Lower lobe of right lung (tissue), 2 donors: Measurements from ENCODE around the gene MXD3. TPM values are rescaled to one million over a fixed set of nuclear protein-coding genes. Genes with fewer than 3 reads are reported as not detected.

Experiments
- ATAC-seq, 2 donors: fragments of 200-7000 bp; cut with Tn5 transposase; one replicate each; pipeline ENCODE4 v1.9.1; 2020 to 2022; ENCODE audit warnings: mild to moderate bottlenecking in 2 of 2, moderate library complexity in 2 of 2
- DNase-seq: peaks from one replicate; pipeline ENCODE4 v3.0.0-alpha.2; 2020
- H3K27ac ChIP-seq: fragments of 200-600 bp; one replicate; pipeline ENCODE4 v1.8.0; 2022
- H3K27me3 ChIP-seq: fragments of 200-600 bp; one replicate; pipeline ENCODE4 v1.8.0; 2022; ENCODE audit warnings: low read depth
- H3K36me3 ChIP-seq: fragments of 200-600 bp; one replicate; pipeline ENCODE4 v1.8.0; 2022; ENCODE audit warnings: mild to moderate bottlenecking
- H3K4me1 ChIP-seq: fragments of 200-600 bp; one replicate; pipeline ENCODE4 v1.8.0; 2022
- H3K4me3 ChIP-seq: fragments of 200-600 bp; one replicate; pipeline ENCODE4 v1.8.0; 2022; ENCODE audit warnings: mild to moderate bottlenecking
- H3K9me3 ChIP-seq: fragments of 200-600 bp; one replicate; pipeline ENCODE4 v1.8.0; 2022
- intact Hi-C: fragments of 100-400 bp; cut with DNase I; formaldehyde crosslinking; loops from one replicate; pipeline ENCODE4 v1.11.0; 2022
- total RNA-seq: library from RNA; stranded (reverse); fragmentation: NEBNext Ultra II Directional; extraction: Animal tissue kit (Norgen Biotek cat#: 25700); gene quantifications from one replicate; pipeline ENCODE4 v1.2.1, GENCODE V29; 2021
- TF ChIP-seq, protein P1 (sequence below): fragments of 200-600 bp; IDR thresholded peaks from one replicate; pipeline ENCODE4 v1.8.0; 2022; ENCODE audit warnings: antibody characterized with exemption, mild to moderate bottlenecking
- donor health status: DM: no; HTN: yes; CAD: no; lungs with severe emphysema.

Gene MXD3
- total RNA-seq, 1 donor from 2014 or later, result 10.8 TPM

DNA sequence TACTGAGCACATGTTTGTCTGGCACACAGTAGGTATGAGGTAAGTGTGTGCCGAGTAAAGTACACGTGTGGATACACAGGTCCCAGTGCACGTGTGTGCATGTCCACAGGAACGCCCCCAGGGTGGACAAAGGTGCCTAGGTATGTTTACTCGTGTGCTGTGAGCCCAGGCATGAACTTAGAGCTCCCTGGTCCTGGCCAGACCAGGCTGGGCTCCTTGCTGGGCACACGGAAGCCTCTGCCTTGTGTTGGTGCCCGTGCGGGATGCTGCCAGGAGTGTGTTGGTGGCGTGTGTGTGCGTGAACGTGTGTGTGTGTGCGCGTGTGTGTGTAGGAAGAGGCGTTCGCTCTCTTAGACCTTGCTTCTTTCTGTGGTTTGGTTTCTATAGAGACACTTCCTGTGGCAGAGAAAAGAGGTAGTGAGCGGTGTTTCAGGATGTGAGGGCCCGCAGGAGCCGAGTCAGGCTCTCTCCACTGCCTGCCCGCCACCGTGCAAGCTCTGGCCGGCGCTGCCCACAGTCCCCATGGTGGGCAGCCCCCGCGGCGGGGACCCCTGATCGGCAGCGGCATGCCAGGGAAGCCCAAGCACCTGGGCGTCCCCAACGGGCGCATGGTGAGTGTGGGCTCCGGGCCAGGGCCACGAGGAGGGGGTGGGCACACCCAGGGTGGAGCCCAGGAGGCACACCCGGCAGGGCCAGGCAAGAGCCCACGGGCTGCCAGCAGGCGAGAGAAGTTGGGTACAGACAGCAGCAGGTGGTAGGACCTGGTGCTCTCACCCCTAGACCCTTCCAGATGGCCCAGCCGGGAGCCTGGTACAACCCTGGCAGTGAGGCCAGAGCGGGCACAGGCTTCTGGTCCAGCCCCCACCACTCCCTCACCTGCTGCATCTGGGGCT is 46.0 kb upstream of the MXD3 start, which contains the start of gene RGS14:
RGS14 (plus strand) TSS at position 466 of the 893 bp plus-strand sequence; CDS start at position 567, 101 bp downstream.
- DNase-seq (peak; percentile 77), ATAC-seq (peak; percentile 77 to 86)
- intact Hi-C loops, result no loop called here
- H3K4me1 ChIP-seq, result peaks cover 41% of the 10 kb centered on the region
- H3K36me3 ChIP-seq, result no peaks in the 10 kb centered on the region
- no peaks in the 10 kb centered on the region for H3K9me3 ChIP-seq
- H3K4me3 ChIP-seq, result peak within 1 kb of the TSS; percentile 62
- TF ChIP-seq, protein P1, sequence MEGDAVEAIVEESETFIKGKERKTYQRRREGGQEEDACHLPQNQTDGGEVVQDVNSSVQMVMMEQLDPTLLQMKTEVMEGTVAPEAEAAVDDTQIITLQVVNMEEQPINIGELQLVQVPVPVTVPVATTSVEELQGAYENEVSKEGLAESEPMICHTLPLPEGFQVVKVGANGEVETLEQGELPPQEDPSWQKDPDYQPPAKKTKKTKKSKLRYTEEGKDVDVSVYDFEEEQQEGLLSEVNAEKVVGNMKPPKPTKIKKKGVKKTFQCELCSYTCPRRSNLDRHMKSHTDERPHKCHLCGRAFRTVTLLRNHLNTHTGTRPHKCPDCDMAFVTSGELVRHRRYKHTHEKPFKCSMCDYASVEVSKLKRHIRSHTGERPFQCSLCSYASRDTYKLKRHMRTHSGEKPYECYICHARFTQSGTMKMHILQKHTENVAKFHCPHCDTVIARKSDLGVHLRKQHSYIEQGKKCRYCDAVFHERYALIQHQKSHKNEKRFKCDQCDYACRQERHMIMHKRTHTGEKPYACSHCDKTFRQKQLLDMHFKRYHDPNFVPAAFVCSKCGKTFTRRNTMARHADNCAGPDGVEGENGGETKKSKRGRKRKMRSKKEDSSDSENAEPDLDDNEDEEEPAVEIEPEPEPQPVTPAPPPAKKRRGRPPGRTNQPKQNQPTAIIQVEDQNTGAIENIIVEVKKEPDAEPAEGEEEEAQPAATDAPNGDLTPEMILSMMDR, result no peak
- H3K27me3 ChIP-seq, result no peaks in the 10 kb centered on the region
- H3K27ac ChIP-seq, result peak within 1 kb of the TSS; percentile 73

DNA sequence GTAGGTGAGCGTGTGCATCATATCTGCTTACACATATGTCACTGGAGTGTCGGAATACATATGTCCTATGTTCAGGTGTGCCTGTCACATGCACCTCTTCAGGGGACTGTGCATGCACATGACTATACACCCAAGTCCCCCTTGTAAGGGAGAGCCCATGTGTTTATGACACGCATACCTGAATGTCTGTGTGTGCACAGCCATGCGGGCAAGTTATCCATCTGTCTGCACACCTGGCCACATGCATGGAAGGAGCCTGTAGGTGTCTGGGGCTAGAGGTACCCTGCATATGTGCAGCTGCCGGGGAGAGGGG is 45.4 kb upstream of the MXD3 start:
- H3K9me3 ChIP-seq, result no peaks in the 10 kb centered on the region
- intact Hi-C loops, result no loop called here
- no peaks in the 10 kb centered on the region for H3K27me3 ChIP-seq
- DNase-seq (no peak), ATAC-seq (no peak)
- no peak overlapping the region for H3K4me3 ChIP-seq
- H3K27ac ChIP-seq, result peak overlapping the region; percentile 73
- H3K36me3 ChIP-seq, result no peaks in the 10 kb centered on the region
- peaks cover 35% of the 10 kb centered on the region for H3K4me1 ChIP-seq
- TF ChIP-seq, protein P1, result no peak

DNA sequence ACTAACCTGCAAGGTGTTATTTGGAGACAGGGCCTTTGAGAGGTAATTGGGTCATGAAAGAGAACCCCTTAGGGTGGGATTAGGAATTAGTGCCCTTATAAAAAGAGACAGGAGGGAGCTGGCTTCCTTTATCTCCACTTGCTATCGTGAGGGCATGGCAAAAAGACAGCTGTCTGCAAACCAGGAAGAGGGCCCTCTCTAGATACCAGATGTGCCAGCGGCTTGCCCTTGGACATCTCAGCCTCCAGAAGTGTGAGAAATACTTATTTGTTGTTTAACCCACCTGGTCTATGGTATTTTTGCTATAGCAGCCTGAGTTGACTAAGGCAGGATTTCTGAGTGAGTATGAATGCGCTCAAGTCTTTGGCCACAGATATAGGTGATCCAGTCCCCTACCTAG is 45.0 kb upstream of the MXD3 start:
- TF ChIP-seq, protein P1, result no peak
- intact Hi-C loops, result no loop called here
- Histone ChIP-seq H3K27me3 (no peaks in the 10 kb centered on the region), H3K4me3 (no peak overlapping the region), H3K4me1 (peaks cover 32% of the 10 kb centered on the region), H3K27ac (peak overlapping the region; percentile 73), H3K9me3 (no peaks in the 10 kb centered on the region), H3K36me3 (no peaks in the 10 kb centered on the region)
- ATAC-seq, result no peak
- no peak for DNase-seq

DNA sequence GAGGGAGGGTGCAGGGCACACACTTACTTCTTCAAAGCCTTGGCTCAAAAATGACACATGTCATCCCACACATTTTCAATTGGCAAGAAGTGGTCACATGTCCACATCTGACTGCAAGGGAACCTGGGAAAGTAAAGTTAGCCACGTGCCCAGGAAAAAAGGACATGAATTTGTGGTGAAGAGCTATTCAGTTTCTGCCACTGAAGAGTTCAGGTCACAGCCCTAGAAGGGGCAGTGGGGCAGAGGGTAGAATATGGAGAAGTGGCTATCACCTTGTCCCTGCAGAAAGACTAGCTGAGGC is 44.1 kb upstream of the MXD3 start:
- no peak for DNase-seq
- ATAC-seq, result no peak
- Histone ChIP-seq H3K27me3 (no peaks in the 10 kb centered on the region), H3K27ac (no peak overlapping the region), H3K4me3 (no peak overlapping the region), H3K36me3 (no peaks in the 10 kb centered on the region), H3K4me1 (peaks cover 26% of the 10 kb centered on the region), H3K9me3 (no peaks in the 10 kb centered on the region)
- TF ChIP-seq, protein P1, result no peak
- intact Hi-C loops, result no loop called here

DNA sequence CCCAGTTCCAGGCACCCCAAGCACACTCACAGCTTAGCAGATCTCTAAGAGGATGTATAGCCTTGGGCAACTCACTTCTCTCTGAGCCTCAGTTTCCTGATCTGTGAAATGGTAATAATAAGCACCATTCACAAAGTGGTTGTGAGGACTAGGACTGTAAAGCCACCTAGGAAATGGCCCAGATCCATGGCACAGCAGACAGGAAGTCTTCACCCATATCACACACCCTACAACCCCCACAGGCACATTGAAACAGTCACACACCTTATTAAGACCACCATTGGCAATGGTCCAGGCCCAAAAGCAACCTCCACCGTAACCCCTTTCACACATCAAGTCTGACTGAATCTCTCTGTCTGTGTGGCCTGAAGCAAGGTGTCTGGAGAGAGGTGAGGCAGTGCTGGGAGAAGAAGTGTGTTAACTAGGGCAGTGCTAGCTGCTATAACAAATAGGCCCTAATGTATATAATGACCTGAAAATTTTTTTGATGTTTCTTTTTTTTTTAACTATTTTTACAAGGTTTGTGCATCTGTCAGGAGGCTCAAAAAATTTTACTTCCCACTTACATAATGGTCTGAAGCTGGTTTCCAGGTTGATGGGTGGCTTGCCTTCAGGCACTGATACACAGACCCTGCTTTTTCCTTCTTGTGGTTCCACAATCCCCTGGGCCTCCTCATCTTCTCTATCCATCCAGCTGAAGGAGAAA is 43.6 kb upstream of the MXD3 start:
- ATAC-seq (no peak), DNase-seq (no peak)
- Histone ChIP-seq H3K4me3 (no peak overlapping the region), H3K36me3 (no peaks in the 10 kb centered on the region), H3K4me1 (peaks cover 29% of the 10 kb centered on the region), H3K9me3 (no peaks in the 10 kb centered on the region), H3K27me3 (no peaks in the 10 kb centered on the region), H3K27ac (no peak overlapping the region)
- intact Hi-C loops, result no loop called here
- TF ChIP-seq, protein P1, result no peak
